ENCODE results near the gene ATP11A. TPM values are rescaled to one million over a fixed set of nuclear protein-coding genes. Genes with fewer than 3 reads are reported as not detected.

The ATP11A gene
- total and polyA plus RNA-seq, 8 donors = 271 to 502 (median 458) TPM

DNA sequence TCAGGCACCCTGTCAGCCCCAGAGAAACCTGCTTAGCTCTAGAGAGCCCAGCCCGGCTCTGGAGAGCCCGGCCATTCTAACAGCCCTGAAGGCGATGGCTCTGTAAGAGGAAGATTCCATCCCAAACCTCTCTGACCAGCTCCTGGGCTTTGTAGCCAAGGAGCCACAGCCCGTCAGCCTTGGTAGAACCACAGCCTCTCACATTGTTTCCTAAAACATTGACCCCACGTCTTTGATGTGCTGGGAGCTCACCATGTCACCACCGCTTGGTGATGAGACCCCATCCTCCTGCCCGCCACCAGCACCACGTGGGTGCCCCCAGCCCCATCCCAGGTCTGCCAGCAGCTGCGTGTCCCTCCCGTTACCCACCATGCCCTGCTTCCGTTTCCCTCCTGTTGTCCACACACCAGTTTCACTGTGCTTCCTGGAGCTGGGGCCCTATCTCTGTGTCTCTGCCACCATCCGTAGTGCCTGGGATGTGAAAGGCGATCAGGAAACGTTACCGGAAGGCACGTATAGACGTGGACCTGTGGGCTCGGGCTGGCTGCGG is 185.0 kb downstream of the ATP11A start:
- Histone ChIP-seq H3K4me1 (peaks cover 0 to 11% of the 10 kb centered on the region in 2 donors), H3K27ac (peak overlapping the region in 1 of 2 donors; percentile 68), H3K4me3 (no peak overlapping the region), H3K9me3 (no peaks in the 10 kb centered on the region), H3K27me3 (no peaks in the 10 kb centered on the region), H3K36me3 (peaks cover 0 to 85% of the 10 kb centered on the region in 2 donors)
- no peak for ATAC-seq
- TF ChIP-seq, protein P1, sequence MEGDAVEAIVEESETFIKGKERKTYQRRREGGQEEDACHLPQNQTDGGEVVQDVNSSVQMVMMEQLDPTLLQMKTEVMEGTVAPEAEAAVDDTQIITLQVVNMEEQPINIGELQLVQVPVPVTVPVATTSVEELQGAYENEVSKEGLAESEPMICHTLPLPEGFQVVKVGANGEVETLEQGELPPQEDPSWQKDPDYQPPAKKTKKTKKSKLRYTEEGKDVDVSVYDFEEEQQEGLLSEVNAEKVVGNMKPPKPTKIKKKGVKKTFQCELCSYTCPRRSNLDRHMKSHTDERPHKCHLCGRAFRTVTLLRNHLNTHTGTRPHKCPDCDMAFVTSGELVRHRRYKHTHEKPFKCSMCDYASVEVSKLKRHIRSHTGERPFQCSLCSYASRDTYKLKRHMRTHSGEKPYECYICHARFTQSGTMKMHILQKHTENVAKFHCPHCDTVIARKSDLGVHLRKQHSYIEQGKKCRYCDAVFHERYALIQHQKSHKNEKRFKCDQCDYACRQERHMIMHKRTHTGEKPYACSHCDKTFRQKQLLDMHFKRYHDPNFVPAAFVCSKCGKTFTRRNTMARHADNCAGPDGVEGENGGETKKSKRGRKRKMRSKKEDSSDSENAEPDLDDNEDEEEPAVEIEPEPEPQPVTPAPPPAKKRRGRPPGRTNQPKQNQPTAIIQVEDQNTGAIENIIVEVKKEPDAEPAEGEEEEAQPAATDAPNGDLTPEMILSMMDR (IDR thresholded peaks at IDR 0.05) = peak in 1 of 2 donors; percentile 2
- DNase-seq = no peak
- intact Hi-C loops (cut with DNase I) = loop anchor here in 1 of 2 donors (10.0 kb wide), 1 partner anchor 230 kb away; no protein-coding TSS in a partner anchor

DNA sequence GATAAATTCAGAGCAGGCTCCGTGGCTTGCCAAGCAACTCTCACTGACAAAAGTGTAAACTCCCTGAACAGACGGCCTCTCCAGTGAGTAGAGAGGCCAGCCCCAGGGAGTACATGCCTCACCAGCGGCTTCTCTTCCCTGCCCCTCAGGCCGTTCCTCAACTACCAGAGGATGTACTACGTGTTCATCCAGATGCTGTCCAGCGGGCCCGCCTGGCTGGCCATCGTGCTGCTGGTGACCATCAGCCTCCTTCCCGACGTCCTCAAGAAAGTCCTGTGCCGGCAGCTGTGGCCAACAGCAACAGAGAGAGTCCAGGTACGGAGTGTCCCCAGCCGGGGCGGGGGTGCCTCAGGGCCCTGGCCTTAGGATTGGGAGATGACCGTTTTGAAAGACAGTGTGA is 185.8 kb downstream of the ATP11A start:
- H3K9me3 ChIP-seq = no peaks in the 10 kb centered on the region
- peaks cover 0 to 85% of the 10 kb centered on the region in 2 donors for H3K36me3 ChIP-seq
- TF ChIP-seq, protein P1 (IDR thresholded peaks at IDR 0.05) = no peak
- H3K4me3 ChIP-seq = no peak overlapping the region
- no peaks in the 10 kb centered on the region for H3K27me3 ChIP-seq
- peaks cover 0 to 11% of the 10 kb centered on the region in 2 donors for H3K4me1 ChIP-seq
- ATAC-seq = no peak
- H3K27ac ChIP-seq = no peak overlapping the region
- intact Hi-C loops (cut with DNase I) = loop anchor here in 1 of 2 donors (10.0 kb wide), 1 partner anchor 231 kb away; no protein-coding TSS in a partner anchor
- DNase-seq = peak in 1 of 4 donors; percentile 19

DNA sequence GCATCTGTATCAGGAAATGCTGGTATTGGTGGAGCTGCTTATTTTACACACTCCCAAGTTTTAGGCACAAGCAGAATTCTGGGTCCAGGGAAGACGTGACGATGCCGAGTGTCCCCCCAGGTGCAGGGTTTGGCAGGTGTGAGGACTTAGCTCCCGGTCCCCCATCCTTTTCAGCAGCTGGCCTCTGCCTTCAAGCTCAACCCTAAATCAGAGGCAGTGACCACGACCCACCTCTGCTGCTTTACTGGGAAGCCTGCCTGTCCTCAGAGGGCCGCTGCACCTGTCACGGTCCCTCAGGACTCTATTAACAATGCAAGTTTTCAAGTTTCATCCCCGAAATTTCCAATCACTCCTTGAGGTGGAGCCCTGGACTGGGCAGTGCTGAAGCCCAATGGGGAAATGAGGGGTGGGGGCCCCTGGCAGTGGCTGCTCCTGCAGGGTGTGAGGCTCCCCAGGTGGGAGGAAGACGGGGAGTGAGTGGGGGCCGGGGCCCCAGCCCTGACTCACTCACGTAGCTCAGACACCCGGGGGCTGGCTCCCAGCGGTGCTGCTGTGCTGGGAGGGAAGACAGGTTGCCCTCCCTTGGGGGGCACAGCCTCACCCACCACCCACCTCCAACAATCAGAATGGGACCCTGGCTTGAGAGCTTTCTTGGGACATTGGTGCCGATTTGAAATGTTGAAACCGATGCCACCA is 186.6 kb downstream of the ATP11A start:
- H3K4me1 ChIP-seq = peaks cover 0 to 11% of the 10 kb centered on the region in 2 donors
- peaks cover 0 to 86% of the 10 kb centered on the region in 2 donors for H3K36me3 ChIP-seq
- no peak overlapping the region for H3K27ac ChIP-seq
- ATAC-seq (no peak), DNase-seq (peak in 2 of 4 donors; percentile 23 to 71)
- TF ChIP-seq, protein P1 (IDR thresholded peaks at IDR 0.05) = no peak
- intact Hi-C loops (cut with DNase I) = loop anchor here in 1 of 2 donors (10.0 kb wide), 1 partner anchor 232 kb away; no protein-coding TSS in a partner anchor
- H3K9me3 ChIP-seq = no peaks in the 10 kb centered on the region
- no peak overlapping the region for H3K4me3 ChIP-seq
- no peaks in the 10 kb centered on the region for H3K27me3 ChIP-seq

DNA sequence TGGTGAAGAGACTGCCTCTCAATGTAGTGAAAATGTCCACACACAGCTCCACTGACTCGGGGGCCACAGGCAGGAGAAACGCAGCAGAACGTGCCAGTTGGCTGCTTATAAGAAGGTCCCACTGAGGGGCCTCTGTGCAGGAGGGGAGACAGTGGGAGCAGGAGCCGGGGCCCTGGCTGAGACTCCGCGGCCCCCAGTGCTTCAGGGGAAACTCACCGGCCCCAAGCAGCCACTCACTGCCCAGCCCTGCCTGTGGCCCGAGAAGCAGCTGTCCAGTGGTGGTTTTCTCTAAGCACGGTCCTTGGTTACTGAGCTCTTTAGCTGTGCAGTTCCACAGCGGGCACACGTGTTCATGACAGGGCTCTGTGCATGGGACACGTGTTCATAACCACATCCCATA is 187.2 kb downstream of the ATP11A start:
- DNase-seq = peak in 2 of 4 donors; percentile 16 to 45
- peaks cover 0 to 86% of the 10 kb centered on the region in 2 donors for H3K36me3 ChIP-seq
- TF ChIP-seq, protein P1 (IDR thresholded peaks at IDR 0.05) = no peak
- H3K27me3 ChIP-seq = no peaks in the 10 kb centered on the region
- no peak overlapping the region for H3K27ac ChIP-seq
- peaks cover 0 to 11% of the 10 kb centered on the region in 2 donors for H3K4me1 ChIP-seq
- no peak for ATAC-seq
- no peaks in the 10 kb centered on the region for H3K9me3 ChIP-seq
- intact Hi-C loops (cut with DNase I) = loop anchor here in 1 of 2 donors (10.0 kb wide), 1 partner anchor 232 kb away; no protein-coding TSS in a partner anchor
- H3K4me3 ChIP-seq = no peak overlapping the region

DNA sequence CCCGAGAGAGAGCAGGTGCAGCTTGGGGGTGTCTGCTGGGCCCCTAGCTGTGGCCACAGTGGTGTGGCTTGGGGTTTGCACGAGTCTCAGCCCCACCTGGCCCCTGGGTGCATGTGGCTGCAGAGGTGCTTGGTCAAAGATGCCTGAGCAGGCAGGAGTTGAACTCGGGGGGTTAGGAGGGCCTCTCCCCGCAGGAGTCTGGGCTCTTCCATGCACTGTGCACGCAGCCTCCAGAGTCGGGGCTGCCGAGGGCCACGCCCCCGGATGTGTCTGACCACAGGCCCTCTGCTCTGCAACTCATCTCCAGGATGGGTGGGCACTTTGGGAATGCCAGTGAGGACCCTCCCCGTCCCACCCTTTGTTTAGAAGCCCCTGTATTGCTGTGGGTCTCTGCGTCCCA is 187.7 kb downstream of the ATP11A start:
- peak in 2 of 4 donors; percentile 15 to 44 for DNase-seq
- ATAC-seq = no peak
- Histone ChIP-seq H3K27ac (no peak overlapping the region), H3K4me1 (peaks cover 0 to 11% of the 10 kb centered on the region in 2 donors), H3K36me3 (peaks cover 0 to 86% of the 10 kb centered on the region in 2 donors), H3K27me3 (no peaks in the 10 kb centered on the region), H3K4me3 (no peak overlapping the region), H3K9me3 (no peaks in the 10 kb centered on the region)
- TF ChIP-seq, protein P1 (IDR thresholded peaks at IDR 0.05) = no peak
- intact Hi-C loops (cut with DNase I) = loop anchor here in 1 of 2 donors (10.0 kb wide), 1 partner anchor 233 kb away; no protein-coding TSS in a partner anchor

Data from left lung (tissue), 10 donors.